Breast epithelium (tissue), 4 donors: Measurements from ENCODE around the gene LRRC17. TPM values are rescaled to one million over a fixed set of nuclear protein-coding genes. Genes with fewer than 3 reads are reported as not detected.
"Not testable (repeated sequence)": the region's sequence is repeated elsewhere in the genome, so short reads cannot be mapped to it uniquely, and the experiment has no call there.

ENCODE experiments used
- DNase-seq, 2 donors: peaks; one replicate each; pipeline ENCODE4 v3.0.0-alpha.2; 2019; ENCODE audit warnings: low spot score in 2 of 2
- H3K27ac ChIP-seq, 2 donors: fragments of 200-600 bp; sonication (generic) in 1 of 2; one replicate each; pipeline ENCODE4 v1.5.1; 2016 to 2019; ENCODE audit warnings: mild to moderate bottlenecking in 1 of 2
- H3K27me3 ChIP-seq, 2 donors: fragments of 200-600 bp; sonication (generic) in 1 of 2; one replicate each; pipeline versions ENCODE4 v1.5.1 to v1.6.0; 2017 to 2019; ENCODE audit warnings: control low read depth in 1 of 2, mild to moderate bottlenecking in 1 of 2
- H3K36me3 ChIP-seq: fragments of 200-600 bp; one replicate; pipeline ENCODE4 v1.5.1; 2019
- H3K4me1 ChIP-seq, 2 donors: fragments of 200-600 bp; sonication (generic); one replicate each; pipeline ENCODE4 v1.5.1; 2016 to 2019; ENCODE audit warnings: control low read depth in 1 of 2
- H3K4me3 ChIP-seq, 3 donors: fragments of 200-600 bp; sonication (generic); 1 replicate in 2 of 3; 2 replicates in 1 of 3; pipeline ENCODE4 v1.5.1; 2016 to 2019; ENCODE audit warnings: mild to moderate bottlenecking in 3 of 3, moderate library complexity in 2 of 3
- H3K9me3 ChIP-seq, 2 donors: fragments of 200-600 bp; sonication (generic) in 1 of 2; one replicate each; pipeline ENCODE4 v1.5.1; 2016 to 2019; ENCODE audit warnings: control low read depth in 1 of 2
- CTCF ChIP-seq, 3 donors: fragments of 450-650 bp; IDR thresholded peaks; one replicate each; pipeline ENCODE4 v1.5.1; 2016 to 2017; ENCODE audit warnings: antibody characterized with exemption in 3 of 3, mild to moderate bottlenecking in 3 of 3, moderate library complexity in 3 of 3
- POLR2A ChIP-seq: fragments of 450-650 bp; IDR thresholded peaks from one replicate; pipeline ENCODE4 v1.6.1; 2016; ENCODE audit warnings: antibody characterized with exemption, mild to moderate bottlenecking, moderate library complexity
- POLR2AphosphoS5 ChIP-seq, 3 donors: sonication (generic); formaldehyde crosslinking; IDR thresholded peaks; one replicate each; pipeline ENCODE4 v1.6.1; 2017; ENCODE audit warnings: antibody characterized with exemption in 3 of 3
- intact Hi-C: fragments of 100-400 bp; cut with DNase I; formaldehyde crosslinking; loops from one replicate; pipeline ENCODE4 v1.15.1; 2023; ENCODE audit warnings: low total_unique reads
- total RNA-seq, 3 donors: library from RNA; depleted of rRNA; stranded (reverse); fragments of >200 nt; gene quantifications; one replicate each; pipeline ENCODE4 v1.1.0, GENCODE V29; 2016

LRRC17 gene
- total RNA-seq, 3 donors from 2014 or later = 1.4 to 19.3 (median 8.2) TPM

- no peaks in the 10 kb centered on the region for H3K27me3 ChIP-seq
- TF ChIP-seq CTCF (IDR thresholded peaks at IDR 0.05) = no peak
- TF ChIP-seq POLR2AphosphoS5 (IDR thresholded peaks at IDR 0.05) = no peak
- TF ChIP-seq POLR2A = no peak
Observed at GRCh38 chr7:102976493-102976892, 63.7 kb downstream of the LRRC17 start.

GRCh38 chr7:102977586-102977985 lies 64.8 kb downstream of the LRRC17 start:
- DNase-seq, H3K36me3 ChIP-seq, H3K27me3 ChIP-seq, H3K27ac ChIP-seq, H3K4me1 ChIP-seq, intact Hi-C loops, H3K4me3 ChIP-seq, H3K9me3 ChIP-seq: not testable (repeated sequence)

More at GRCh38 chr7:102976493-102976892, 63.7 kb downstream of the LRRC17 start:
- intact Hi-C loops = no loop called here
- no peaks in the 10 kb centered on the region for H3K36me3 ChIP-seq
- no peaks in the 10 kb centered on the region for H3K4me1 ChIP-seq
- H3K9me3 ChIP-seq = no peaks in the 10 kb centered on the region
- no peak for DNase-seq
- no peak overlapping the region for H3K4me3 ChIP-seq
- no peak overlapping the region for H3K27ac ChIP-seq

- Histone ChIP-seq H3K27me3 (no peaks in the 10 kb centered on the region), H3K27ac (no peak overlapping the region), H3K4me3 (no peak overlapping the region), H3K36me3 (no peaks in the 10 kb centered on the region), H3K4me1 (no peaks in the 10 kb centered on the region), H3K9me3 (no peaks in the 10 kb centered on the region)
- TF ChIP-seq POLR2AphosphoS5 (IDR thresholded peaks at IDR 0.05) = no peak
- TF ChIP-seq CTCF (IDR thresholded peaks at IDR 0.05) = no peak
- no peak for TF ChIP-seq POLR2A
- intact Hi-C loops = no loop called here
- DNase-seq = no peak
Observed at GRCh38 chr7:102978284-102978683, 65.5 kb downstream of the LRRC17 start.

GRCh38 chr7:102979670-102980069 lies 66.9 kb downstream of the LRRC17 start:
- TF ChIP-seq CTCF (IDR thresholded peaks at IDR 0.05) (no peak), POLR2A (no peak), POLR2AphosphoS5 (IDR thresholded peaks at IDR 0.05) (no peak)
- Histone ChIP-seq H3K27me3 (no peaks in the 10 kb centered on the region), H3K9me3 (no peaks in the 10 kb centered on the region), H3K4me1 (no peaks in the 10 kb centered on the region), H3K36me3 (no peaks in the 10 kb centered on the region), H3K27ac (no peak overlapping the region), H3K4me3 (no peak overlapping the region)
- DNase-seq = no peak
- intact Hi-C loops = no loop called here

GRCh38 chr7:102981451-102981850 lies 68.7 kb downstream of the LRRC17 start:
- H3K4me1 ChIP-seq = no peaks in the 10 kb centered on the region
- no peak overlapping the region for H3K4me3 ChIP-seq
- no peak for DNase-seq
- H3K36me3 ChIP-seq = no peaks in the 10 kb centered on the region
- no peaks in the 10 kb centered on the region for H3K9me3 ChIP-seq
- H3K27me3 ChIP-seq = no peaks in the 10 kb centered on the region
- intact Hi-C loops = no loop called here
- no peak for TF ChIP-seq POLR2AphosphoS5 (IDR thresholded peaks at IDR 0.05)
- no peak for TF ChIP-seq POLR2A
- no peak for TF ChIP-seq CTCF (IDR thresholded peaks at IDR 0.05)
- H3K27ac ChIP-seq = no peak overlapping the region

- TF ChIP-seq POLR2AphosphoS5 (IDR thresholded peaks at IDR 0.05) (no peak), CTCF (IDR thresholded peaks at IDR 0.05) (no peak), POLR2A (no peak)
- H3K27me3 ChIP-seq = no peaks in the 10 kb centered on the region
- intact Hi-C loops = no loop called here
Observed at GRCh38 chr7:102982235-102982634, 69.4 kb downstream of the LRRC17 start.

More at GRCh38 chr7:102982235-102982634, 69.4 kb downstream of the LRRC17 start:
- Histone ChIP-seq H3K36me3 (no peaks in the 10 kb centered on the region), H3K27ac (no peak overlapping the region), H3K4me3 (no peak overlapping the region), H3K4me1 (no peaks in the 10 kb centered on the region), H3K9me3 (no peaks in the 10 kb centered on the region)
- DNase-seq = no peak
